ENCODE measurements around the gene GDPD4.

DNA sequence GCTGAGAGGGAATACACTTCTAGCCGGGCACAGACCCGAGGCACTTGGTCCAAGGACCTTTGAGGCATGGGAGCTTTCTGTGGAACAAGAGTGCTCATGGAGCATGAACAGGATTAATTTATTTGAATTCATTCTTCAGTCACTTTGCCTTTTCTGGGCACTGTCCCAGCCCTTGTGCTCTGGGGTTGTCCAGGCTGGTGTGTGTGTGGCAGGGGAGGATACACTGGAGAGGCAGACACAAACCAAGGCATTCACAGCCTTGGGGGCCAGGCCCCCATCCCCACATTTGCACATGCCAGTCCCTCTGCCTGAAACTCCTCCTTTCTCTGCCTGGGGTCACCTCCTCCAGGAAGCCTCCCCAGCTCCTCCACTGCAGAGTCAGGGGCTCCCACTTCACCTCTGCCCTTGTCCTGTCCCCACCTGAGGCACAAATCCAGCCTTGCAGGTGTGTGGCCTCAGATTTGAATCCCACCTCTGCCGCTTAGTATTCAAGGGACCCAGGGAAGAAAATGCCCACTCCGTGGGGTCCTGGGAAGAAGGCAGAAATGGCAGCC lies 118.0 kb downstream of the GDPD4 start:
- TF ChIP-seq, protein P1, sequence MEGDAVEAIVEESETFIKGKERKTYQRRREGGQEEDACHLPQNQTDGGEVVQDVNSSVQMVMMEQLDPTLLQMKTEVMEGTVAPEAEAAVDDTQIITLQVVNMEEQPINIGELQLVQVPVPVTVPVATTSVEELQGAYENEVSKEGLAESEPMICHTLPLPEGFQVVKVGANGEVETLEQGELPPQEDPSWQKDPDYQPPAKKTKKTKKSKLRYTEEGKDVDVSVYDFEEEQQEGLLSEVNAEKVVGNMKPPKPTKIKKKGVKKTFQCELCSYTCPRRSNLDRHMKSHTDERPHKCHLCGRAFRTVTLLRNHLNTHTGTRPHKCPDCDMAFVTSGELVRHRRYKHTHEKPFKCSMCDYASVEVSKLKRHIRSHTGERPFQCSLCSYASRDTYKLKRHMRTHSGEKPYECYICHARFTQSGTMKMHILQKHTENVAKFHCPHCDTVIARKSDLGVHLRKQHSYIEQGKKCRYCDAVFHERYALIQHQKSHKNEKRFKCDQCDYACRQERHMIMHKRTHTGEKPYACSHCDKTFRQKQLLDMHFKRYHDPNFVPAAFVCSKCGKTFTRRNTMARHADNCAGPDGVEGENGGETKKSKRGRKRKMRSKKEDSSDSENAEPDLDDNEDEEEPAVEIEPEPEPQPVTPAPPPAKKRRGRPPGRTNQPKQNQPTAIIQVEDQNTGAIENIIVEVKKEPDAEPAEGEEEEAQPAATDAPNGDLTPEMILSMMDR (IDR thresholded peaks at IDR 0.05), result no peak
- TF ChIP-seq POLR2A (IDR thresholded peaks at IDR 0.05) (no peak), EP300 (IDR thresholded peaks at IDR 0.05) (no peak), POLR2AphosphoS5 (IDR thresholded peaks at IDR 0.05) (no peak)

Data from sigmoid colon (tissue), 4 donors.